Measurements from ENCODE around the gene IFT81. TPM values are rescaled to one million over a fixed set of nuclear protein-coding genes. Genes with fewer than 3 reads are reported as not detected.

IFT81 gene
- total RNA-seq, 1 experiment from 2014 or later, result 32.9 TPM

DNA sequence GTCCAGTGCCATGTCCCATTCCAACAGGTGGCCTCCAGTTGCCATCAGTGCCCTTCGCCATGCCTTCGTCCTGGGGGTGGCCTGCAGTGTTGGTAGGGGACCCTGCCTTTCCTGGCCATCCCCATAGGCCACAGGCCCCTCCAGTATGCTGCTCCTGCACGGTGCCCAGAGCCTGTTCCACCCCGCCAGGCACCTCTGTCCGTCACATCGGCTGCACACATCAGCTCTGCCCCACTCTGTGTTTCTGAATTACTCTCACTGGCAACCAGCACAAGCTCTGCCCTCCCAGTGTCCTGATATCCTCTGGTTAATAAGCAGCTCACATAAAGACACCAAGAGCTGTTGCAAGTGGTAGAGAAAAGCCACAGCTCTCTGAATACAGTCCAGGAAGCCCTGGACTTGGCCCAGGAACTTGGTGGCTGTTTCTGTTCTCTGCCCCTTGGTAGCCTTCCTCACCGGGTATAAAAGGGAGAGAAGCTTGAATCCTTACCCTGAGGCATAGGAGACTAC is 125.6 kb downstream of the IFT81 start:
- Histone ChIP-seq H3K9me3 (ENCODE audit: low read depth, low read length, poor library complexity, severe bottlenecking) (no peaks in the 10 kb centered on the region), H3K27me3 (replicated peaks; ENCODE audit: insufficient read depth, low read depth, low read length, poor library complexity) (no peaks in the 10 kb centered on the region), H3K27ac (ENCODE audit: low read depth, low read length, poor library complexity, severe bottlenecking) (no peak overlapping the region), H3K36me3 (ENCODE audit: insufficient read depth, low read length, poor library complexity, severe bottlenecking) (no peaks in the 10 kb centered on the region), H3K4me3 (ENCODE audit: low read depth, low read length, poor library complexity, severe bottlenecking) (no peak overlapping the region), H3K4me1 (ENCODE audit: insufficient read depth, low read length, poor library complexity, severe bottlenecking) (no peaks in the 10 kb centered on the region)
- CTCF ChIA-PET, result no interaction called here
- POLR2A ChIA-PET (ENCODE audit: low non-redundant PET), result no interaction called here
- no peak for TF ChIP-seq EZH2 (IDR thresholded peaks at IDR 0.05; ENCODE audit: borderline replicate concordance, low read depth, low read length, poor library complexity, severe bottlenecking)
- TF ChIP-seq, protein P1, sequence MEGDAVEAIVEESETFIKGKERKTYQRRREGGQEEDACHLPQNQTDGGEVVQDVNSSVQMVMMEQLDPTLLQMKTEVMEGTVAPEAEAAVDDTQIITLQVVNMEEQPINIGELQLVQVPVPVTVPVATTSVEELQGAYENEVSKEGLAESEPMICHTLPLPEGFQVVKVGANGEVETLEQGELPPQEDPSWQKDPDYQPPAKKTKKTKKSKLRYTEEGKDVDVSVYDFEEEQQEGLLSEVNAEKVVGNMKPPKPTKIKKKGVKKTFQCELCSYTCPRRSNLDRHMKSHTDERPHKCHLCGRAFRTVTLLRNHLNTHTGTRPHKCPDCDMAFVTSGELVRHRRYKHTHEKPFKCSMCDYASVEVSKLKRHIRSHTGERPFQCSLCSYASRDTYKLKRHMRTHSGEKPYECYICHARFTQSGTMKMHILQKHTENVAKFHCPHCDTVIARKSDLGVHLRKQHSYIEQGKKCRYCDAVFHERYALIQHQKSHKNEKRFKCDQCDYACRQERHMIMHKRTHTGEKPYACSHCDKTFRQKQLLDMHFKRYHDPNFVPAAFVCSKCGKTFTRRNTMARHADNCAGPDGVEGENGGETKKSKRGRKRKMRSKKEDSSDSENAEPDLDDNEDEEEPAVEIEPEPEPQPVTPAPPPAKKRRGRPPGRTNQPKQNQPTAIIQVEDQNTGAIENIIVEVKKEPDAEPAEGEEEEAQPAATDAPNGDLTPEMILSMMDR (conservative IDR thresholded peaks at IDR 0.05; ENCODE audit: low read depth, low read length), result no peak
- intact Hi-C loops (cut with micrococcal nuclease; ENCODE audit: unreplicated experiment), result no loop called here
- no peak for DNase-seq (ENCODE audit: low spot score)
- BruUV-seq (replicated peaks), result no TSS peak

DNA sequence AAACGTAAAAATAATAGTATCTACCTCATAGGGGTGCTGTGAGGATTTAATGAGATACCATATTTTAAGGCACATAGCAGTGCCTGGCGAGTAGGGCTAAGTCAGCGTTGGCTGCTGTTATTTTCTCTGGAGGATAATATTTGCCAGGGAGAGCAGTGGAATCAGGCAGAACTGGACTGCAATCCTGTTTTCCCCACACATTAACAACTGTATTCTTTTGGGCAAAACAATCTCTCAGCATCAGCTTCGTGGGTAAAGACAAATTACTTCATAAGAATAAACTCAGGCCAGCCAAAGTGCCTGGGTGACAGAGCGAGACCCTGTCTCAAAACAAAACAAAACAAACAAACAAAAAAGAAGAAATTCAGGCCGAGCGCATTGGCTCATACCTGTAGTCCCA is 127.2 kb downstream of the IFT81 start:
- no TSS peak for BruUV-seq (replicated peaks)
- no peak overlapping the region for H3K27ac ChIP-seq (ENCODE audit: low read depth, low read length, poor library complexity, severe bottlenecking)
- no peak overlapping the region for H3K4me3 ChIP-seq (ENCODE audit: low read depth, low read length, poor library complexity, severe bottlenecking)
- ChIA-PET POLR2A (ENCODE audit: low non-redundant PET) (no interaction called here), CTCF (no interaction called here)
- no peak for DNase-seq (ENCODE audit: low spot score)
- no peaks in the 10 kb centered on the region for H3K4me1 ChIP-seq (ENCODE audit: insufficient read depth, low read length, poor library complexity, severe bottlenecking)
- intact Hi-C loops (cut with micrococcal nuclease; ENCODE audit: unreplicated experiment), result no loop called here
- no peak for TF ChIP-seq EZH2 (IDR thresholded peaks at IDR 0.05; ENCODE audit: borderline replicate concordance, low read depth, low read length, poor library complexity, severe bottlenecking)
- TF ChIP-seq, protein P1 (conservative IDR thresholded peaks at IDR 0.05; ENCODE audit: low read depth, low read length), result no peak
- no peaks in the 10 kb centered on the region for H3K27me3 ChIP-seq (replicated peaks; ENCODE audit: insufficient read depth, low read depth, low read length, poor library complexity)
- H3K36me3 ChIP-seq (ENCODE audit: insufficient read depth, low read length, poor library complexity, severe bottlenecking), result no peaks in the 10 kb centered on the region
- H3K9me3 ChIP-seq (ENCODE audit: low read depth, low read length, poor library complexity, severe bottlenecking), result no peaks in the 10 kb centered on the region

DNA sequence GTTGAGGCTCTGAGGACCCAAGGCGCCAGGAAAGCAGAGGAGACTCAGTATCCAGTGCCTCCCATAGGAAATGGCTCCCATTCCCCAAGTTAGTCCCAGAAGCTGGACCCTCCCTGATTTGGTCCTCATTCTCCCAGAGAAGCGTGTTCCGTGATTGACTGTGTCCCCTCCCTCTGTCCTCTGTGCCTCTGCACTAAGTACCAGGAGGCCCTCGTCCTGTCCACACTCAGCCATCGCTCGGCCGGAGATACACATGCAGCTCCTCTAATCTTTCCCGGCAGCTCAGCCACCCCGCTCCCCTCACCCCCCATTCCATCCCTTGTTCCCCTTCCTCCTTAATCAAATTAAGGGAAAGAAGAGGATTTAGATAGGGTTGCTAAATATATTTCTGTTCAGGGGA is 128.6 kb downstream of the IFT81 start:
- DNase-seq (ENCODE audit: low spot score), result no peak
- TF ChIP-seq EZH2 (IDR thresholded peaks at IDR 0.05; ENCODE audit: borderline replicate concordance, low read depth, low read length, poor library complexity, severe bottlenecking), result no peak
- TF ChIP-seq, protein P1 (conservative IDR thresholded peaks at IDR 0.05; ENCODE audit: low read depth, low read length), result no peak
- H3K9me3 ChIP-seq (ENCODE audit: low read depth, low read length, poor library complexity, severe bottlenecking), result no peaks in the 10 kb centered on the region
- ChIA-PET POLR2A (ENCODE audit: low non-redundant PET) (no interaction called here), CTCF (no interaction called here)
- H3K27me3 ChIP-seq (replicated peaks; ENCODE audit: insufficient read depth, low read depth, low read length, poor library complexity), result no peaks in the 10 kb centered on the region
- H3K4me1 ChIP-seq (ENCODE audit: insufficient read depth, low read length, poor library complexity, severe bottlenecking), result no peaks in the 10 kb centered on the region
- no peak overlapping the region for H3K4me3 ChIP-seq (ENCODE audit: low read depth, low read length, poor library complexity, severe bottlenecking)
- BruUV-seq (replicated peaks), result no TSS peak
- intact Hi-C loops (cut with micrococcal nuclease; ENCODE audit: unreplicated experiment), result no loop called here
- H3K36me3 ChIP-seq (ENCODE audit: insufficient read depth, low read length, poor library complexity, severe bottlenecking), result no peaks in the 10 kb centered on the region
- no peak overlapping the region for H3K27ac ChIP-seq (ENCODE audit: low read depth, low read length, poor library complexity, severe bottlenecking)
